Pancreas (tissue), 10 donors: ENCODE results near the gene TTC7B. TPM values are rescaled to one million over a fixed set of nuclear protein-coding genes. Genes with fewer than 3 reads are reported as not detected.

Experiments
- ATAC-seq, 4 donors: fragments of 200-7000 bp; cut with Tn5 transposase; one replicate each; pipeline versions ENCODE4 v1.8.0 to v1.9.1; 2020; ENCODE audit warnings: mild to moderate bottlenecking in 4 of 4, moderate library complexity in 4 of 4
- DNase-seq, 6 donors: peaks; one replicate each; pipeline ENCODE4 v3.0.0-alpha.2; 2020
- FAIRE-seq: peaks from 2 replicates; lab custom pipeline; 2012; peaks lifted over from hg19 to GRCh38; lab: Jason Lieb, UNC
- H3K27ac ChIP-seq, 4 donors: fragments of 200-600 bp; sonication (generic); 1 replicate in 3 of 4; 2 replicates in 1 of 4; pipeline versions ENCODE4 v1.5.0 to v1.8.0; 2020
- H3K27me3 ChIP-seq, 4 donors: fragments of 200-600 bp; one replicate each; pipeline ENCODE4 v1.8.0; 2021
- H3K36me3 ChIP-seq, 3 donors: fragments of 200-600 bp; sonication (generic) in 1 of 3; one replicate each; pipeline versions ENCODE4 v1.5.0 to v1.8.0; 2020 to 2021
- H3K4me1 ChIP-seq, 3 donors: fragments of 200-600 bp; one replicate each; pipeline ENCODE4 v1.8.0; 2021
- H3K4me3 ChIP-seq, 4 donors: fragments of 200-600 bp; sonication (generic) in 2 of 4; one replicate each; pipeline versions ENCODE4 v1.5.0 to v1.8.0; 2020 to 2021
- H3K9me3 ChIP-seq, 4 donors: fragments of 200-600 bp; one replicate each; pipeline ENCODE4 v1.8.0; 2021
- WGBS, 2 donors: extraction: QIAGEN DNeasy Blood & Tissue Kit; methylation state at CpG; one replicate each; pipeline ENCODE4 v1.1.7; 2013; 5-methylcytosine and 5-hydroxymethylcytosine counted together
- intact Hi-C, 3 donors: fragments of 100-400 bp; cut with DNase I; formaldehyde crosslinking; loops; one replicate each; pipeline versions ENCODE4 v1.11.1 to v1.14.2; 2022
- polyA plus RNA-seq, 2 donors: library from polyadenylated mRNA; stranded (reverse); fragments of 200-250 nt; gene quantifications; one replicate each; pipeline ENCODE4 v1.2.3, GENCODE V29; 2013
- total RNA-seq, 6 donors: library from RNA; stranded (reverse); fragmentation: NEBNext Ultra II Directional in 4 of 6; extraction: Animal tissue kit (Norgen Biotek cat#: 25700) in 4 of 6; gene quantifications; one replicate each; pipeline versions ENCODE4 v1.2.1 to v1.2.4, GENCODE V29; 2021 to 2023
- TF ChIP-seq, protein P1 (sequence below), 4 donors: fragments of 200-600 bp; sonication (generic) in 3 of 4; IDR thresholded peaks; one replicate each; pipeline versions ENCODE4 v1.5.0 to v1.8.0; 2021; ENCODE audit warnings: antibody characterized with exemption in 4 of 4
- donor health status: healthy with polysubstance abuse.
- donor health status: DM: no; HTN: no; CAD: no; lungs with moderate emphysema.
- donor health status: DM: no; HTN: no; CAD: no.
- donor health status: control.
- donor health status: control.
- donor health status: Bipolar disorder and iron deficiency.
- donor health status: DM: yes; HTN: yes; CAD: no.
- donor health status: DM: no; HTN: no; CAD: no.
- donor health status: DM: no; HTN: no; CAD: no.
- donor health status: DM: yes; HTN: yes; CAD: no.

The TTC7B gene
- total and polyA plus RNA-seq, 8 donors = 8.9 to 39.6 (median 29.6) TPM

DNA sequence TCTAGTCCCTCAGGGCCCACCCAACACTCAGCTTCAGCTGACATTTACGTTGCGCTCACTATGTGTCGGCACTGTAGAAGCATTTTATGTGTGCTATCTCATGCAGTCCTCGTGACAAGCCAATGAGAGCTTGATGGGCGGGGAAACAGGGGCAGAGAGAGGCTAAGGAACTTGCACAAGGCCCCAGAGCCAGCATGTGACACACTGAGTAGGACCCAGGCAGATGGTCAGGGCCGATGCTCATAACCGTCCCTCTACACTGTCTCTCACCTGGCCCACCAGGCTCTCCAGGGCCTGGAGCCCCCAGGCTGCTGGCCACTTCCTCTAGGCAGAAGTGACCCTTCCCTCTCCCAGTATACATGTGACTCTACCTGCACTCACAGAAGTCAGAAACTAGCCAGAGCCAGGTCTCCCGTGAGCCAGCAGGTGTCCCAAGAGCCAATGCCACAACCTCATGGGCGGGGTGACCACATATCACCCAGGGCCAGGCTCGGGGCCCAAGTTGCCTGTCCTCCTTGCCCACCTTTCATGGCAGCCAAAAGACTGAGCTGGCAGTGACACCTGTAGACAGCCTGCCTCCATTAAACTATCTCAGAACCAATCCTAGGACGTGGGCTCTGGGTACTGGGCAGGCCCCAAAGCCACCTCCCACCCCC, 38.3 kb downstream of the TTC7B start:
- intact Hi-C loops = no loop called here
- FAIRE-seq (no peak), DNase-seq (no peak), ATAC-seq (no peak)
- Histone ChIP-seq H3K4me1 (no peaks in the 10 kb centered on the region), H3K27me3 (no peaks in the 10 kb centered on the region), H3K36me3 (peaks cover 0 to 9% (median 0%) of the 10 kb centered on the region in 3 donors), H3K4me3 (no peak overlapping the region), H3K27ac (no peak overlapping the region), H3K9me3 (no peaks in the 10 kb centered on the region)
- WGBS, 2 donors = 89 to 91% methylated on average over 11 of the region's 11 CpGs
- TF ChIP-seq, protein P1, sequence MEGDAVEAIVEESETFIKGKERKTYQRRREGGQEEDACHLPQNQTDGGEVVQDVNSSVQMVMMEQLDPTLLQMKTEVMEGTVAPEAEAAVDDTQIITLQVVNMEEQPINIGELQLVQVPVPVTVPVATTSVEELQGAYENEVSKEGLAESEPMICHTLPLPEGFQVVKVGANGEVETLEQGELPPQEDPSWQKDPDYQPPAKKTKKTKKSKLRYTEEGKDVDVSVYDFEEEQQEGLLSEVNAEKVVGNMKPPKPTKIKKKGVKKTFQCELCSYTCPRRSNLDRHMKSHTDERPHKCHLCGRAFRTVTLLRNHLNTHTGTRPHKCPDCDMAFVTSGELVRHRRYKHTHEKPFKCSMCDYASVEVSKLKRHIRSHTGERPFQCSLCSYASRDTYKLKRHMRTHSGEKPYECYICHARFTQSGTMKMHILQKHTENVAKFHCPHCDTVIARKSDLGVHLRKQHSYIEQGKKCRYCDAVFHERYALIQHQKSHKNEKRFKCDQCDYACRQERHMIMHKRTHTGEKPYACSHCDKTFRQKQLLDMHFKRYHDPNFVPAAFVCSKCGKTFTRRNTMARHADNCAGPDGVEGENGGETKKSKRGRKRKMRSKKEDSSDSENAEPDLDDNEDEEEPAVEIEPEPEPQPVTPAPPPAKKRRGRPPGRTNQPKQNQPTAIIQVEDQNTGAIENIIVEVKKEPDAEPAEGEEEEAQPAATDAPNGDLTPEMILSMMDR (IDR thresholded peaks at IDR 0.05) = no peak

DNA sequence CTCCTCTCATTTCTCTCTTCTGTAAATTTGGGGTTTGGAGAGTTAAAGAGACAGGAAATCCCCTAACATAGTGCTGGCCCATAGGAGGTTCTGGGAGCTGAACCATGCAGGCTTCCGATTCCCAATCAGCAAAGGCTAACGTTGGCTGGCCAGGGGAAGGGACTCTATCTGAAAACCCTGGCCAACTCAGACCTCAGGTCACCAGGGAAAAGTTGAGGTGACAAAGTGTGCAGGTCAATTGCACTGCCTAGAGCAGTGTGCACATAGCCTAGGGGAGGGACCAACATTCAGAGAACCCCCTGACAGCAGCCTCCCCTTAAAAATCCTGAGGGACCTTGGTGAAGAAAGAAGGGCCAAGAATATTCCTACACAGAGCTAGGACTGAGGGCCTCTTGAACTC, 38.9 kb downstream of the TTC7B start:
- peaks cover 0 to 9% (median 0%) of the 10 kb centered on the region in 3 donors for H3K36me3 ChIP-seq
- FAIRE-seq (no peak), ATAC-seq (no peak), DNase-seq (no peak)
- no peaks in the 10 kb centered on the region for H3K9me3 ChIP-seq
- no peaks in the 10 kb centered on the region for H3K4me1 ChIP-seq
- H3K27me3 ChIP-seq = no peaks in the 10 kb centered on the region
- TF ChIP-seq, protein P1 (IDR thresholded peaks at IDR 0.05) = no peak
- intact Hi-C loops = no loop called here
- 81 to 85% methylated on average over 2 of the region's 2 CpGs for WGBS, 2 donors
- no peak overlapping the region for H3K4me3 ChIP-seq
- H3K27ac ChIP-seq = no peak overlapping the region

DNA sequence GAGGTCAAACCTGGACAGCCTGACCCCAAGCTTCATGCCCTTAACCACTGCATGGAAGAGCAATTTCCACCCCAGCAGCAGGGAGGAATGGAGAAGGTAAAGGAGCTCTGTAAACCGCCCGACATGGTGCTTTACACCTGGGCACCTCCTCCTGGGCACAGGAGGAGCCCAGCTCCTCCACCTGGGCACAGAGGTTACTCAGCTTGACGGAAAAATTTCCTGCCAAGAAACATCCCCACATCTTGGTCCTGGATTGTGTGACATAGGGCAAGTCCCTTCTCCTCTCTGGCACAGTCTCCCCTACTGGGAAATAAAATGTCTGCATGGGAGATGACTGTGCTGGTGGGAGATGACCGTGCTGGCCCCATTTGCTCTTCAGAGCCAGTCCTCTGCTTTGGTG, 40.8 kb downstream of the TTC7B start:
- Histone ChIP-seq H3K4me1 (no peaks in the 10 kb centered on the region), H3K4me3 (no peak overlapping the region), H3K9me3 (no peaks in the 10 kb centered on the region), H3K27ac (no peak overlapping the region), H3K36me3 (peaks cover 0 to 2% (median 0%) of the 10 kb centered on the region in 3 donors), H3K27me3 (no peaks in the 10 kb centered on the region)
- ATAC-seq (no peak), DNase-seq (no peak), FAIRE-seq (no peak)
- TF ChIP-seq, protein P1 (IDR thresholded peaks at IDR 0.05) = no peak
- intact Hi-C loops = no loop called here
- WGBS, 2 donors = 93 to 96% methylated on average over 4 of the region's 4 CpGs

DNA sequence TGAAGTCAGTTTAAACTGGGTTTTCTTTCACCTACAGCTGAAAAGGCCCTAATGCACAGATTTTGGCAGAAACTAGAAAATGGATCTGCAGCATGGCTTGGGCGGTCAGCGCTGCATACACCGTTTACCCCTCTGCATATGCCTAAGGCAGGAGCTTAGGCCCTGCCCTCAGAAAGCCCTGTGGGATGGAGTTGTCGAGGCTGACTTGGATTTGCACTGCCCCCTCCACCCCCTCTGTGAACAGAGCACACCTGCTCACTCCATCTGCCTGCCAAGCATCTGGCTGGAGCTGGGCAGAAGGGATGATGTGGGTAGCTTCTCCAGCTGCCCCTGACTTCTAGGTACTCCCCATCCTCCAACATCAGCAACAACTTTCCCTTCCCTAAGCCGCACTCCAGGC, 41.9 kb downstream of the TTC7B start:
- no peak overlapping the region for H3K4me3 ChIP-seq
- no peaks in the 10 kb centered on the region for H3K27me3 ChIP-seq
- H3K4me1 ChIP-seq = no peaks in the 10 kb centered on the region
- peaks cover 0 to 5% (median 0%) of the 10 kb centered on the region in 3 donors for H3K36me3 ChIP-seq
- DNase-seq = no peak
- FAIRE-seq = no peak
- intact Hi-C loops = no loop called here
- ATAC-seq = no peak
- H3K9me3 ChIP-seq = no peaks in the 10 kb centered on the region
- no peak overlapping the region for H3K27ac ChIP-seq
- TF ChIP-seq, protein P1 (IDR thresholded peaks at IDR 0.05) = no peak
- WGBS, 2 donors = 89 to 97% methylated on average over 5 of the region's 5 CpGs

DNA sequence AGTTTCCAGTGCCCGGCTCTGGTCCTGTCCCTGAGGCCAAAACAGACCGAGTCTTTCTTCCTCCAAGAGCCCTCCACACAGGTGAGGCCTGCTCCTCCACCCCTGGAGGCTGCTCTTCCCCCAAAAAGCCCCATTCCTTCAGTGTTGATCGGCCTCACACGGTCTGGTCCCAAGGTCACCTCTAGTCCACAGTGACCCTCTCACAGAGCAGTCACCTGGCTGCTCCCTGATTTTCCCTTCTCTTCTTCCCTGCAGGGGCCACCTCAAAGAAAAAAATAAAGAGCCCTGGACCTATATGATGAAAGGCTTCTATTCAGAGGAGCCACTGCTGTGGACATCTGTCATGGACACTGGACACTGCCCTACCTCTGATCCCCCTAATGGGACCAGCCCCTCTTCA, 42.5 kb downstream of the TTC7B start:
- TF ChIP-seq, protein P1 (IDR thresholded peaks at IDR 0.05) = no peak
- H3K4me1 ChIP-seq = no peaks in the 10 kb centered on the region
- H3K9me3 ChIP-seq = no peaks in the 10 kb centered on the region
- no peak overlapping the region for H3K27ac ChIP-seq
- no peak overlapping the region for H3K4me3 ChIP-seq
- intact Hi-C loops = no loop called here
- ATAC-seq (peak in 1 of 4 donors; percentile 17), DNase-seq (no peak), FAIRE-seq (no peak)
- H3K36me3 ChIP-seq = peaks cover 0 to 6% (median 0%) of the 10 kb centered on the region in 3 donors
- WGBS, 2 donors = 58 to 63% methylated on average over 4 of the region's 4 CpGs
- no peaks in the 10 kb centered on the region for H3K27me3 ChIP-seq
